ENCODE measurements around the gene ZNF813. TPM values are rescaled to one million over a fixed set of nuclear protein-coding genes. Genes with fewer than 3 reads are reported as not detected.

Gene ZNF813
- total RNA-seq, 1 experiment from 2014 or later, result not detected

GRCh38 chr19:53504885-53505284, 37.4 kb downstream of the ZNF813 start:
- no peak overlapping the region for H2AFZ ChIP-seq (ENCODE audit: low read depth, low read length, poor library complexity, severe bottlenecking)
- CTCF ChIA-PET, result no interaction called here
- no TSS peak for BruUV-seq (replicated peaks)
- no peak overlapping the region for H3K9ac ChIP-seq (ENCODE audit: low read length)
- H3K27ac ChIP-seq (ENCODE audit: low read depth, low read length), result no peak overlapping the region
- TF ChIP-seq ZNF274 (IDR thresholded peaks at IDR 0.05; ENCODE audit: low read depth, low read length) (no peak), SP1 (IDR thresholded peaks at IDR 0.05; ENCODE audit: low read depth) (no peak), JUND (IDR thresholded peaks at IDR 0.05) (no peak), ELF1 (IDR thresholded peaks at IDR 0.05; ENCODE audit: borderline replicate concordance, low read depth) (no peak), ATF3 (IDR thresholded peaks at IDR 0.05) (no peak), CBX3 (IDR thresholded peaks at IDR 0.05; ENCODE audit: low read depth) (no peak)
- no peak overlapping the region for H3K4me3 ChIP-seq (replicated peaks in 1 of 2; ENCODE audit: low read depth in 1 of 2, low read length in 2 of 2)
- H3K36me3 ChIP-seq (ENCODE audit: control insufficient read depth in 1 of 2, insufficient read depth in 2 of 2, low read length in 2 of 2), result no peaks in the 10 kb centered on the region
- no peaks in the 10 kb centered on the region for H4K20me1 ChIP-seq (ENCODE audit: insufficient read depth)
- H3K9me2 ChIP-seq (ENCODE audit: insufficient read depth), result no peaks in the 10 kb centered on the region
- RAD21 ChIA-PET (ENCODE audit: low non-redundant PET in 1 of 2, low total read pairs in 2 of 2, uncharacterized antibody in 2 of 2, unreplicated experiment in 2 of 2), result no interaction called here
- POLR2A ChIA-PET, result no interaction called here
- no peaks in the 10 kb centered on the region for H3K79me2 ChIP-seq (ENCODE audit: insufficient read depth, low read length)
- no peaks in the 10 kb centered on the region for H3K4me1 ChIP-seq (ENCODE audit: control insufficient read depth in 1 of 2, insufficient read depth in 2 of 2, low read length in 2 of 2)
- H3K9me3 ChIP-seq (ENCODE audit: control insufficient read depth in 1 of 2, insufficient read depth in 1 of 2, low read depth in 1 of 2, low read length in 2 of 2), result peaks cover 0 to 10% of the 10 kb centered on the region in 2 experiments; a peak in 2 of 4 replicates
- ATAC-seq, result no peak
- no peaks in the 10 kb centered on the region for H3K27me3 ChIP-seq (ENCODE audit: insufficient read depth, low read length)
- intact Hi-C loops (cut with micrococcal nuclease), result no loop called here
- DNase-seq (ENCODE audit: low read depth, low spot score), result no peak
- no peak overlapping the region for H3K4me2 ChIP-seq (ENCODE audit: low read length)

GRCh38 chr19:53506728-53507127, 39.2 kb downstream of the ZNF813 start:
- CTCF ChIA-PET, result no interaction called here
- ATAC-seq (no peak), DNase-seq (ENCODE audit: low read depth, low spot score) (no peak)
- Histone ChIP-seq H3K9me3 (ENCODE audit: control insufficient read depth in 1 of 2, insufficient read depth in 1 of 2, low read depth in 1 of 2, low read length in 2 of 2) (peaks cover 0 to 10% of the 10 kb centered on the region in 2 experiments; a peak in 2 of 4 replicates), H3K9ac (ENCODE audit: low read length) (no peak overlapping the region), H3K27ac (ENCODE audit: low read depth, low read length) (no peak overlapping the region), H4K20me1 (ENCODE audit: insufficient read depth) (no peaks in the 10 kb centered on the region), H3K9me2 (ENCODE audit: insufficient read depth) (no peaks in the 10 kb centered on the region), H3K4me3 (replicated peaks in 1 of 2; ENCODE audit: low read depth in 1 of 2, low read length in 2 of 2) (no peak overlapping the region), H3K4me2 (ENCODE audit: low read length) (no peak overlapping the region), H3K36me3 (ENCODE audit: control insufficient read depth in 1 of 2, insufficient read depth in 2 of 2, low read length in 2 of 2) (no peaks in the 10 kb centered on the region), H3K4me1 (ENCODE audit: control insufficient read depth in 1 of 2, insufficient read depth in 2 of 2, low read length in 2 of 2) (no peaks in the 10 kb centered on the region), H2AFZ (ENCODE audit: low read depth, low read length, poor library complexity, severe bottlenecking) (no peak overlapping the region), H3K79me2 (ENCODE audit: insufficient read depth, low read length) (no peaks in the 10 kb centered on the region), H3K27me3 (ENCODE audit: insufficient read depth, low read length) (no peaks in the 10 kb centered on the region)
- RAD21 ChIA-PET (ENCODE audit: low non-redundant PET in 1 of 2, low total read pairs in 2 of 2, uncharacterized antibody in 2 of 2, unreplicated experiment in 2 of 2), result no interaction called here
- POLR2A ChIA-PET, result no interaction called here
- BruUV-seq (replicated peaks), result no TSS peak
- intact Hi-C loops (cut with micrococcal nuclease), result no loop called here
- no peak for TF ChIP-seq CEBPB (IDR thresholded peaks at IDR 0.05; ENCODE audit: low read depth)
- TF ChIP-seq ELF1 (IDR thresholded peaks at IDR 0.05; ENCODE audit: borderline replicate concordance, low read depth), result no peak
- no peak for TF ChIP-seq ZBTB33 (IDR thresholded peaks at IDR 0.05; ENCODE audit: extremely low read depth, insufficient replicate concordance, low read length)
- TF ChIP-seq EZH2 (IDR thresholded peaks at IDR 0.05), result no peak
- TF ChIP-seq ZFX (IDR thresholded peaks at IDR 0.05), result no peak
- no peak for TF ChIP-seq JUND (IDR thresholded peaks at IDR 0.05)
- TF ChIP-seq MAX (IDR thresholded peaks at IDR 0.05), result no peak
- no peak for TF ChIP-seq RAD21 (IDR thresholded peaks at IDR 0.05; ENCODE audit: low read depth)
- TF ChIP-seq SP1 (IDR thresholded peaks at IDR 0.05; ENCODE audit: low read depth), result no peak
- TF ChIP-seq REST (IDR thresholded peaks at IDR 0.05; ENCODE audit: low read depth), result no peak
- no peak for TF ChIP-seq SRF (IDR thresholded peaks at IDR 0.05; ENCODE audit: low read depth)
